NK-92 (cell line): ENCODE measurements around the gene PRKRA.
"Not testable (repeated sequence)": the region's sequence is repeated elsewhere in the genome, so short reads cannot be mapped to it uniquely, and the experiment has no call there.

Source experiments
- DNase-seq: peaks from one replicate; lab custom pipeline; 2025; ENCODE audit not compliant: unreplicated experiment; lab: John Stamatoyannopoulos, UW

Gene PRKRA

GRCh38 chr2:178469219-178469849 lies 18.4 kb upstream of the PRKRA start:
- no peak for DNase-seq

- DNase-seq, result no peak
Measured at GRCh38 chr2:178457390-178457886, 6.5 kb upstream of the PRKRA start.

GRCh38 chr2:178455947-178456346 lies 5.0 kb upstream of the PRKRA start:
- no peak for DNase-seq

- DNase-seq, result no peak
Measured at GRCh38 chr2:178452870-178453269, 1.9 kb upstream of the PRKRA start.

- DNase-seq, result no peak
Measured at GRCh38 chr2:178452334-178452733, 1.4 kb upstream of the PRKRA start.

GRCh38 chr2:178450524-178450773 lies 526 bp downstream of the PRKRA start:
- DNase-seq, result no peak

DNA sequence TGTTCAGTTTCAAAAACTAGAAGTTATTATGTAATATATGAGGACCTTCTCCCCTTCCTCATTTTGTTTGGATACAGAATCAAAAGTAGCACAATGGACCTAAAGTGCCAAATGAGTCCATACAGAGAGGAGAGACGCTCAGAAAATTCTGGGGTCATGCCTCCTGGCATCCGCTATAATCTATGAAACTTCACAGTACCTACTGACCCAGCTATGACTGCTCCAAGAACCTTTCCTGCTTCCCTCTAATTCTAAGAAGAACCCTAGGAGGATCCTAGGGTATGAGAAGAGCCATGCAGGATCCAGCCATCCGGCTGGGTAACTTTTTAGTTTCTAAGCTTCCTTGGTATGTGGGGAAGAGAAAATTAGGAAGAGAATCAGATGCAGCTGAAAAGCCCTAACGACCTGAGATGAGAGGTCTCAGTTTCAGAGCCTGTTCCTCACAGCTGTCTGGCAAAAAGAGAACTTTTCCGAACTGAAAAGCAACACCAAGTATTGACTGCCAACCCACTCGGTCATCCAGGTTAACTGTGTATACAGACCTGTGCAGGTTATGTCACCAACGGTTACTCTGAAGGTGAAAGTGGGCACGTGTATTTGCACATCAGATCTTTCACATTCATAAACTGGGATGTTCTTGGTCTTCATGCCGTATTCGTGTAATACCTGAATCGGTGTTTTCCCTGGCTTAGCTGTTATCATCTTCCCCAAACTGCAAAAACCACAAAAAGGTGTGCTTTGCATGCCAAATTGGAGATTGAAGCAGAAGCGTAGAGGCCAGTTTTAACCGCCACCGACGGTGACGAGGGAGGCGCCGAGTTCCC lies 1.1 kb downstream of the PRKRA start:
- no peak for DNase-seq

DNA sequence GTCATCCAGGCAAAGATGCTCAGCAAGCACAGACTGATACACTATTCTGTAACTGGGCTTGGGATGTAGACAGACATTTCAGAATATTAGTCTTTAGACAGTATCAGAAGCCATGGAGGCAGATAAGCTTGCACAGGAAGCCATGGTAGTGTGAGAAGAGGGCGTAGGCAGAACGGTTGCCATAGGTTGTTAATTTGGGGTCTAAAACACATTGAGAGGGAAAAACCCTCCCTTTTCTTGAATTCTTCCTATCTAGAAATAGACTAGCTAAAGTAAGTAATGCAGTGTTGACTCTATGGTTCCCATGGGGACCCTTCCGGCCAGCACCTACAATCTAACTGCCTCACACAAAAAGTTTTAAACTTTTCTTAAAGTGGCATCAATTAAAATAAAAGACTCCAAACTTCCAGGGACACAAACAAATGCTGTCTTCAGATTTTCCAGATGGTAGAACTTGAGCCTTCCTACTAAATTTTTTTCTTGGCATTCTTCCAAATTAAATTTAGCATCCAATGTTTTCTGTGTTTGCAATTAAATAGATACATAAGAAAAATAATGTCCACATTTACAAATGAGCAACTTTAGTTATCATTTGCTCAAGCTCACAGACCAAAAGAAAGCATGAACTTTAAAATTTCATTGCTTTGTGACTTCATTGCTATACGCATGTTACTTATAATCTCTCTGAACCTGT lies 1.9 kb downstream of the PRKRA start:
- no peak for DNase-seq

DNA sequence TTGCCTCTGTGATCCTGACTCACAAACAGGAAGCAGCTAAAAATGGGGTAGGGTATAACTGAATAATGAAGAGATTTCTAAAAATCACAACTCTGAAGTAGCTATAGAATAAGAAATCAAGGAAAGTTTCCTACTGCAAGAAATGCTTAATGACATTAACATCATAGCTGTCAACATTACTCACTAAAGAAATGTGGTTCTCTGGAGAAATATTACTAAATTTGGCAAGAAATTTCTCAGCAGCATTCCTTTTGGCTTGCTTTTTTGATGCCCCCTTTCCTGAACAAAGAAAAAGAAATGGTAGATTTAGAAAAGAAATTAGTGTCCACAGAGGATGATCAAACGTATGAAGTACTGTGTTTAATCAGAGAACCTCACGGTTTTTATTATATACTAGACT lies 9.5 kb downstream of the PRKRA start:
- DNase-seq, result no peak

DNA sequence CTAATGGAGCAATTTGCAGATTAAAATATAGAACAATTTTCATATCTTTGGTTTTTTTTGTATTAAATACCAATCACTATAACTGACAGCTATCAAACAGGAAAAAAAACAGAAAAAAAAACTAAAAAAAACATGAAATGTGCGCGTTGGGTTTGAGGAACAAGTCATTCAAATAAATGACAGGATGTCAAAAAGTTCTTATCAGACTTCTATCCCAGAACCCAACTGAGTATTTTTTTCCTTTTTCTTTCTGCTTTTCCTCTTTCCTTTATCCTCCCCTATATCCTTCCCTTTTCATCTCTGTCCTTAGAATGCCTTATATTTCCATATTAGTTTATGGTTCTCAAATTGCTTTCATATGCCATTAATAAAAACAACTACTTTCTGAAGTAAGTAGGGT lies 14.3 kb downstream of the PRKRA start:
- DNase-seq, result no peak

- DNase-seq, result no peak
Measured at GRCh38 chr2:178429336-178429735, 21.6 kb downstream of the PRKRA start.

DNA sequence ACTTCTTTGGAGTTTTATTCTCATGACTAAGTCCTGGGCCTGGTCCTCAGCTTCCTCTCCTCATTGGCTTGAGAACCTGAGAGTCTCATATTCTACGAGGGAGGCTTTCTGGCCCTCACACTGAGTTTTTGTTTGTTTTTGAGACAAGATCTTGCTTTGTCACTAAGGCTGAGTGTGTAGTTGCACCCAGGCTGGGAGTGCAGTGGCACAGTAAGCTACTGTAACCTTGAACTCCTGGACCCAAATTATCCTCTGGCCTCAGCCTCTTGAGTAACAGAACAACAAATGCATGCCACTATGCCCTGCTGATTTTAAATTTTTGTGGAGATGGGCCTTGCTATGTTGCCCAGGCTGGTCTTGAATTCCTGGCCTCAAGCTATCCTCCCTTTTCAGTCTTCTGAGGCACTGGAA lies 22.6 kb downstream of the PRKRA start:
- no peak for DNase-seq

DNA sequence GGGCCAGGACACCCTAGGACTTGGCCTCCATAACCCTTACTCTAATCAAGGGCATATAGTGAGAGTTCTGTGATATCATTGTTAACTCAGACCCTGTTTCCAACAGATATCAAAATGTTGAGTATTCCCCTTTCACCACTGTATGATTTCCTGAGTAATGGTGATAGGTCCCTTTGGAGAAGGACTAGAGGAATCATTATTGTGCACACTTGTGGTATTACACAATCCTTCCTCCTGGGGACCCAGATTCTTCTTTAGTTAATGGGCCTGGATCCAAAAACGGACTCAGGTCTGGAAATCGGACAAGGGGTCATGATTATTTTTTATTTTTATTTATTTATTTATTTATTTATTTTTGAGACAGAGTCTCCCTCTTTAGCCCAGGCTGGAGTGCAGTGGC lies 23.5 kb downstream of the PRKRA start:
- DNase-seq, result no peak

DNA sequence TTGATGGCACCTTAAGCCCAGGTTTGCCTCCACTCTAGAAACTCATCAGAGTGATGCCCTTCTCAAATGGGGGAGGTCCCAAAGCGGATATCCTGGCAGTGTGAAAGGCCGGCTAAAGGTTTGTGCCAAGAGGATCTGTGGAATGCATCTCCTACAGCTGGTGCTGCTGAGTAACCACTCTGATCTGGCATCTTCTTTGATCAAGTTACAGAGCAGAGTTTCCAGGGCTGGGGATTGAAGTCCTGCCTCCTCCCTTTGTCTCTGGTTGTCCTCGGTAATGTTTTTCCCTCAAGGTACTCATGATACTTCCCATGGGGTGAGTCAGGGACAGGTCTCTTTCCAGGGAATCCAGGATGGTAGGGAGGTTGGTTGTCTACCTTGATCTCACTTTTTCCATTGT lies 24.6 kb downstream of the PRKRA start:
- DNase-seq, result no peak

GRCh38 chr2:178425255-178425827 lies 25.6 kb downstream of the PRKRA start:
- DNase-seq, result no peak

DNA sequence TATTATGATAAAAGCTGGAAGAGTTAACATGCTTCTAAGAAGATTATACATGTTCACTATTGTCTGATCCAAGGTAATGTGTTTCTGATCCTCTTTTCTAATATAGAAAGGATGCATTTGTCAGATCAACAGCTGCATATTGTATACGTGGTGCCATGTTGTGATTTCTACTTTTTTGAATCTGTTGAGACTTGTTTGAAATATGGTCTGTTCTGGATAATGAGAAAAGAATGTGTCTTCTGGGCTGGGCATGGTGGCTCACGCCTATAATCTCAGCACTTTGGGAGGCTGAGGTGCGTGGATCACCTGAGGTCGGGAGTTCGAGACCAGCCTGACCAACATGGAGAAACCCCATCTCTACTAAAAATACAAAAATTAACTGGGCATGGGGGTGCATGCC lies 27.2 kb downstream of the PRKRA start:
- not testable (repeated sequence) for DNase-seq

DNA sequence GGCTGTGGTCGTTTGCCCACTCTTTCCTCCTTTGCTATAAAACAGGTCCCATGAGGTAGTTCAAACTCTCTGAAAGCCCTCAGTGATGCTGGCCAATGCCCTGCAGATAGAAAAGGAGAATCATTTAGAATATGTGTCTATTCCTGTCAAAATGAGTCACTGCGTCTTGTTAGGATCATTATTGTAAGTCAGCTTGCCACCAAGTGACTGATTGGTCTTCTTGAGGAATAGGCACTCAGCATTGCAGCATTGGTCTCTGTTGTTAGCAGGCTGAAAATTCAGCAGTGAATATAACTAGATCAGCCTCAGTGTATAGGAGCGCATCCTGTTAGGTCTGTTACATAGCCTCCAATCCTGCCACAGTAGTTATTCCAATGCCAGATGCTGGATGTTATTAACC lies 28.9 kb downstream of the PRKRA start:
- no peak for DNase-seq

DNA sequence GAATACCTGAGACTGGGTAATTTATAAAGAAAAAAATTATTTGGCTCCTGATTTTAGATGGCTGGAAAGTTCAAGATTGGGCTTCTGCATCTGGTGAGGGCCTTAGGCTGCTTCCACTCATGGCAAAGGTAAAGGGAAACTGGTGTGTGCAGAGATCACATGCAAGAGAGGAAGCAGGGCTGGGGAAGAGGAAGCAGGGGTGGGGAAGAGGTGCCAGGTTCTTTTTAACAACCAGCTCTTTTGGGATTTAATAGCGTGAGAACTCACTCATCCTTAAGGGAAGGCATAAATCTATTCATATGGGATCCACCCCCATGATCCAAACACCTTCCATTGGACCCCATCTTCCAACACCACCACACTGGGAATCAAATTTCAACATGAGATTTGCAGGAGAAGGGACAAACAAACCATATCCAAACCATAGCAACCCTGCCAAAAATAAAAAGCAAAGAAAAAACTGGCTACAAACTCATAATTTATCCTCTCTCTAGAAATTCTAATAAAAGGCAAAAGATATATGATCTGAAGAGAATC lies 30.4 kb downstream of the PRKRA start:
- no peak for DNase-seq

DNA sequence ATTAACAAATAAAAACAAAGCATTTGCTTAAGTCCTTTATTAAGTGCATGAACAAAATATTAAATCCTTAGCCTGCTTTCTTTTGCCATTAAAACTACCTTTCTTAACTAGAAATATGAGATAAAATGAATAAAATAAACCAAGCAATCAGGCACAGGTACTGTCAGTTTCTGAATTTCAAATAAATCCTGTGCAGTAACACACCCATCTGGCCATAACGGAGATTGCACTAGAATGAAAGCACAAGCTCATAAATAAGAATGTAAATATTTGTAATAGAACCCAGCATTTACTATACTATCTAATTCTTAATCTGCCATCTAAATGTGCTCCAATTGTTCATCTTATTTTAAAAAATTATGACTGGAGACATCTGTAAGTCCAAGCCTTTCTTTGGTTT lies 31.9 kb downstream of the PRKRA start:
- no peak for DNase-seq

DNA sequence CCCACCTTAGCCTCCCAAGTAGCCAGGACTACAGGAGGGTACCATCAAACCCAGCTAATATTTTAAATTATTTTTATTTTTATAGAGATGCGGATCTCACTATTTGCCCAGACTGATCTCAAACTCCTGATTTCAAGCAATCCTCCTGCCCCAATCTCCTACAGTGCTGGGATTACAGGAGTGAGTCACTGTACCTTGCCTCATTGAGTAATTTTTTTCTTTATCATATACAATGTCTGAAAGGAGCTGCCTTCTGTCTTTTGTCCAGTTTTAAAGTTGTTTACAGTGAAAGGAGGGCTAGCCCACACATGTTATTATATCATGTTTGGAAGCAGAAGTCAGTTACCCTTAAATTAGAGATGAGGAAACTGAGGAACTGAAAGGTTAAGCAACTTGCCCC lies 32.5 kb downstream of the PRKRA start:
- no peak for DNase-seq

DNA sequence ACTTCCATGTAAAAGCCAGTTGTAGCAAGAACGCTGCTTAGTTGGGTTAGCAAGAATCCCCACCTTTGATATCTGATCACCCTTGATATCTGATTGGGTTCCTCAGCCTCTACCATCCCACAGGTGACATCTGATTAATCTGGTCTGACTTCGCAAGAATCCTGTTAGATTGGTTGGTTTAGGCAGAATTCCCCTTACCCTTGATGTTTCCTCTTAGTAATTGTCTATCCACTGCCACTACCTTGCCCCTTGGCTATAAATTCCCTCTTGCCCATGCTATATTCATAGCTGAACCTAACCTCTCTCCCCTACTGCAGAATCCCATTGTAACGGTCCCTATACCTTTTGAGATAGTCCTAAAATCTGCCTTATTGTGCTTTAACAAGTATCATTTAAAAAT lies 33.1 kb downstream of the PRKRA start:
- DNase-seq, result no peak

GRCh38 chr2:178415979-178416378 lies 35.0 kb downstream of the PRKRA start:
- DNase-seq, result no peak
